Activated CD8-positive, alpha-beta memory T cell treated with anti-CD3 and anti-CD28 coated beads for 24 hours (primary cell): ENCODE results near the gene CACNA2D2.

Experiments used
- DNase-seq: peaks from one replicate; pipeline ENCODE4 v3.0.0-alpha.2; 2020

CACNA2D2 gene

GRCh38 chr3:50419595-50420370 is 83.7 kb downstream of the CACNA2D2 start:
- DNase-seq: no peak

GRCh38 chr3:50418850-50419249 is 84.6 kb downstream of the CACNA2D2 start:
- DNase-seq: no peak

GRCh38 chr3:50417637-50418033 is 85.8 kb downstream of the CACNA2D2 start:
- DNase-seq: no peak

- DNase-seq: no peak
These were observed 86.4 kb downstream of the CACNA2D2 start for GRCh38 chr3:50416736-50417636.

GRCh38 chr3:50415816-50416215 is 87.6 kb downstream of the CACNA2D2 start:
- DNase-seq: no peak

- DNase-seq: no peak
These were observed 88.4 kb downstream of the CACNA2D2 start for GRCh38 chr3:50415061-50415460.

GRCh38 chr3:50414616-50415015 is 88.8 kb downstream of the CACNA2D2 start:
- no peak for DNase-seq

GRCh38 chr3:50412231-50412754 is 91.1 kb downstream of the CACNA2D2 start:
- no peak for DNase-seq

GRCh38 chr3:50411229-50411628 is 92.2 kb downstream of the CACNA2D2 start:
- no peak for DNase-seq

GRCh38 chr3:50410608-50411139 is 92.8 kb downstream of the CACNA2D2 start:
- no peak for DNase-seq

- DNase-seq: no peak
These were observed 93.2 kb downstream of the CACNA2D2 start for GRCh38 chr3:50410185-50410584.

- DNase-seq: no peak
These were observed 94.9 kb downstream of the CACNA2D2 start for GRCh38 chr3:50408443-50408944.

- DNase-seq: no peak
These were observed 96.9 kb downstream of the CACNA2D2 start for GRCh38 chr3:50406487-50406886.

GRCh38 chr3:50405249-50405648 is 98.2 kb downstream of the CACNA2D2 start:
- no peak for DNase-seq

- no peak for DNase-seq
These were observed 101.3 kb downstream of the CACNA2D2 start for GRCh38 chr3:50401978-50402595.

- no peak for DNase-seq
These were observed 106.9 kb downstream of the CACNA2D2 start for GRCh38 chr3:50396502-50396901.

GRCh38 chr3:50395070-50395860 is 108.2 kb downstream of the CACNA2D2 start:
- no peak for DNase-seq

- DNase-seq: no peak
These were observed 110.4 kb downstream of the CACNA2D2 start for GRCh38 chr3:50393061-50393460.

GRCh38 chr3:50392101-50392715 is 111.2 kb downstream of the CACNA2D2 start:
- no peak for DNase-seq

- DNase-seq: no peak
These were observed 112.8 kb downstream of the CACNA2D2 start for GRCh38 chr3:50390508-50391224.

GRCh38 chr3:50389414-50389767 is 114.0 kb downstream of the CACNA2D2 start:
- no peak for DNase-seq
